Smooth muscle cell (in vitro differentiated cells): ENCODE data around the gene TMIE. TPM values are rescaled to one million over a fixed set of nuclear protein-coding genes. Genes with fewer than 3 reads are reported as not detected.

Source experiments
- DNase-seq: peaks from one replicate; lab custom pipeline; 2025; ENCODE audit not compliant: unreplicated experiment; lab: John Stamatoyannopoulos, UW
- H2AFZ ChIP-seq: fragments of 200-600 bp; sonication (generic); 2 replicates; pipeline ENCODE4 v1.6.0; 2016; ENCODE audit warnings: antibody characterized with exemption, low read depth, mild to moderate bottlenecking
- H3F3A ChIP-seq: fragments of 200-600 bp; sonication (generic); 2 replicates; pipeline ENCODE4 v1.6.0; 2017; ENCODE audit warnings: antibody characterized with exemption, low read depth
- H3K27ac ChIP-seq: fragments of 200-600 bp; sonication (generic); 2 replicates; pipeline ENCODE4 v1.5.1; 2016; ENCODE audit warnings: low read depth, mild to moderate bottlenecking
- H3K27me3 ChIP-seq: fragments of 200-600 bp; sonication (generic); 2 replicates; pipeline ENCODE4 v1.6.1; 2016; ENCODE audit warnings: low read depth, mild to moderate bottlenecking
- H3K36me3 ChIP-seq: fragments of 200-600 bp; sonication (generic); 2 replicates; pipeline ENCODE4 v1.5.1; 2016; ENCODE audit warnings: low read depth
- H3K4me1 ChIP-seq: fragments of 200-600 bp; sonication (generic); 2 replicates; pipeline ENCODE4 v1.5.1; 2016; ENCODE audit warnings: low read depth
- H3K4me2 ChIP-seq: fragments of 200-600 bp; sonication (generic); 2 replicates; pipeline ENCODE4 v1.6.0; 2016; ENCODE audit warnings: mild to moderate bottlenecking
- H3K4me3 ChIP-seq: fragments of 200-600 bp; sonication (generic); 2 replicates; pipeline ENCODE4 v1.5.1; 2016; ENCODE audit warnings: mild to moderate bottlenecking
- H3K79me2 ChIP-seq: fragments of 200-600 bp; sonication (generic); 2 replicates; pipeline ENCODE4 v1.6.0; 2016; ENCODE audit warnings: low read depth, mild to moderate bottlenecking
- H3K9ac ChIP-seq: fragments of 200-600 bp; sonication (generic); 2 replicates; pipeline ENCODE4 v1.6.0; 2016; ENCODE audit warnings: low read depth
- H3K9me3 ChIP-seq: fragments of 200-600 bp; sonication (generic); replicated peaks from 2 replicates; pipeline ENCODE4 v1.5.1; 2016; ENCODE audit warnings: low read depth
- H4K20me1 ChIP-seq: fragments of 200-600 bp; sonication (generic); 2 replicates; pipeline ENCODE4 v1.6.0; 2016; ENCODE audit warnings: low read depth
- CTCF ChIP-seq: fragments of 200-600 bp; sonication (generic); IDR thresholded peaks from 2 replicates; pipeline ENCODE4 v1.5.1; 2017; ENCODE audit warnings: borderline replicate concordance, mild to moderate bottlenecking, antibody characterized with exemption; ENCODE audit not compliant: insufficient read depth, poor library complexity, severe bottlenecking
- WGBS: methylation state at CpG from one replicate; pipeline ENCODE4 v1.1.7; 2016; ENCODE audit warnings: low lambda C conversion rate; 5-methylcytosine and 5-hydroxymethylcytosine counted together
- polyA plus RNA-seq: library from polyadenylated mRNA; unstranded; fragments of >200 nt; fragmentation: Nextera tagmentation; extraction: Ambion mirVana; gene quantifications from 2 replicates; pipeline ENCODE4 v1.2.1, GENCODE V29; 2016
- total RNA-seq: library from RNA; depleted of rRNA; stranded (reverse); fragments of >200 nt; gene quantifications from 2 replicates; pipeline ENCODE4 v1.2.3, GENCODE V29; 2014

The TMIE gene
- total and polyA plus RNA-seq, 2 experiments from 2014 or later, result 0.67 to 1.1 TPM

GRCh38 chr3:46659285-46659684 is 41.9 kb upstream of the TMIE start:
- Histone ChIP-seq H3F3A (no peaks in the 10 kb centered on the region), H3K4me1 (peaks cover 21% of the 10 kb centered on the region), H2AFZ (no peak overlapping the region), H4K20me1 (no peaks in the 10 kb centered on the region), H3K4me2 (no peak overlapping the region), H3K27ac (no peak overlapping the region), H3K9me3 (no peaks in the 10 kb centered on the region), H3K36me3 (no peaks in the 10 kb centered on the region), H3K9ac (no peak overlapping the region), H3K4me3 (no peak overlapping the region), H3K27me3 (no peaks in the 10 kb centered on the region), H3K79me2 (no peaks in the 10 kb centered on the region)
- 72% methylated on average over 8 of the region's 8 CpGs for WGBS
- TF ChIP-seq CTCF, result no peak
- no peak for DNase-seq

- H3K27me3 ChIP-seq, result no peaks in the 10 kb centered on the region
- WGBS, result 86% methylated on average over 6 of the region's 6 CpGs
- H3K27ac ChIP-seq, result no peak overlapping the region
- H2AFZ ChIP-seq, result no peak overlapping the region
- no peak for TF ChIP-seq CTCF
- no peaks in the 10 kb centered on the region for H4K20me1 ChIP-seq
- peaks cover 21% of the 10 kb centered on the region for H3K4me1 ChIP-seq
- no peak overlapping the region for H3K9ac ChIP-seq
- no peaks in the 10 kb centered on the region for H3F3A ChIP-seq
- no peaks in the 10 kb centered on the region for H3K79me2 ChIP-seq
- H3K4me2 ChIP-seq, result no peak overlapping the region
- no peaks in the 10 kb centered on the region for H3K36me3 ChIP-seq
- no peaks in the 10 kb centered on the region for H3K9me3 ChIP-seq
- no peak overlapping the region for H3K4me3 ChIP-seq
- DNase-seq, result no peak
Observed at GRCh38 chr3:46660003-46660402, 41.2 kb upstream of the TMIE start.

- H3K36me3 ChIP-seq, result no peaks in the 10 kb centered on the region
- H3K27ac ChIP-seq, result no peak overlapping the region
- DNase-seq, result no peak
- no peaks in the 10 kb centered on the region for H4K20me1 ChIP-seq
- no peak overlapping the region for H3K9ac ChIP-seq
- H3K9me3 ChIP-seq, result no peaks in the 10 kb centered on the region
- WGBS, result 64% methylated on average over 9 of the region's 9 CpGs
- H3K4me3 ChIP-seq, result no peak overlapping the region
- no peaks in the 10 kb centered on the region for H3K27me3 ChIP-seq
- H3K4me2 ChIP-seq, result no peak overlapping the region
- no peak for TF ChIP-seq CTCF
- no peaks in the 10 kb centered on the region for H3K79me2 ChIP-seq
- no peaks in the 10 kb centered on the region for H3F3A ChIP-seq
- H2AFZ ChIP-seq, result no peak overlapping the region
- H3K4me1 ChIP-seq, result peaks cover 21% of the 10 kb centered on the region
Observed at GRCh38 chr3:46660543-46661523, 40.4 kb upstream of the TMIE start.
